ENCODE measurements around the gene ACTL7B.

Gene ACTL7B

GRCh38 chr9:108854641-108855528, 901 bp downstream of the ACTL7B start:
- H3K27ac ChIP-seq (ENCODE audit: extremely low read depth, low read depth, low read length) = no peak overlapping the region
- POLR2A ChIA-PET = no interaction called here
- no peaks in the 10 kb centered on the region for H3K36me3 ChIP-seq (ENCODE audit: control insufficient read depth in 2 of 2, insufficient read depth in 1 of 2, low read length in 2 of 2)
- no peak overlapping the region for H3K4me3 ChIP-seq (ENCODE audit: low read depth, low read length)
- CTCF ChIA-PET = no interaction called here
- no peaks in the 10 kb centered on the region for H3K9me3 ChIP-seq (ENCODE audit: control insufficient read depth, insufficient read depth, low read depth, low read length)
- H3K4me1 ChIP-seq (ENCODE audit: control insufficient read depth, insufficient read depth, low read length) = no peaks in the 10 kb centered on the region
- TF ChIP-seq ZNF214 (tag by site-specific recombination; IDR thresholded peaks at IDR 0.05; ENCODE audit: borderline replicate concordance) (no peak), ZBTB8A (tag by site-specific recombination; IDR thresholded peaks at IDR 0.05) (no peak), KLF10 (tag by site-specific recombination; IDR thresholded peaks at IDR 0.05) (no peak), ZNF324 (tag by site-specific recombination; IDR thresholded peaks at IDR 0.05) (no peak), GFI1B (tag by site-specific recombination; IDR thresholded peaks at IDR 0.05) (no peak)

- no peak overlapping the region for H3K27ac ChIP-seq (ENCODE audit: extremely low read depth, low read depth, low read length)
- no peaks in the 10 kb centered on the region for H3K36me3 ChIP-seq (ENCODE audit: control insufficient read depth in 2 of 2, insufficient read depth in 1 of 2, low read length in 2 of 2)
- H3K4me1 ChIP-seq (ENCODE audit: control insufficient read depth, insufficient read depth, low read length) = no peaks in the 10 kb centered on the region
- CTCF ChIA-PET = no interaction called here
- POLR2A ChIA-PET = no interaction called here
- no peaks in the 10 kb centered on the region for H3K9me3 ChIP-seq (ENCODE audit: control insufficient read depth, insufficient read depth, low read depth, low read length)
- H3K4me3 ChIP-seq (ENCODE audit: low read depth, low read length) = no peak overlapping the region
- TF ChIP-seq ZNF513 (tag by site-specific recombination; IDR thresholded peaks at IDR 0.05) (no peak), PRDM6 (tag by site-specific recombination; IDR thresholded peaks at IDR 0.05) (no peak), BCL11B (tag by site-specific recombination; IDR thresholded peaks at IDR 0.05; ENCODE audit: low read depth) (no peak), TSHZ1 (tag by site-specific recombination; IDR thresholded peaks at IDR 0.05; ENCODE audit: borderline replicate concordance) (no peak), ZNF580 (tag by site-specific recombination; IDR thresholded peaks at IDR 0.05) (no peak), OVOL3 (tag by site-specific recombination; IDR thresholded peaks at IDR 0.05) (no peak), HIC1 (tag by site-specific recombination; IDR thresholded peaks at IDR 0.05) (no peak), ZNF18 (tag by site-specific recombination; IDR thresholded peaks at IDR 0.05) (no peak), ZNF292 (tag by site-specific recombination; IDR thresholded peaks at IDR 0.05; ENCODE audit: borderline replicate concordance, low read depth) (no peak), ZBTB20 (tag by site-specific recombination; IDR thresholded peaks at IDR 0.05) (no peak), RBAK (tag by site-specific recombination; IDR thresholded peaks at IDR 0.05) (no peak), ZIC2 (tag by site-specific recombination; IDR thresholded peaks at IDR 0.05) (no peak), AEBP2 (tag by site-specific recombination; IDR thresholded peaks at IDR 0.05; ENCODE audit: borderline replicate concordance) (no peak), ZNF473 (tag by site-specific recombination; IDR thresholded peaks at IDR 0.05) (no peak), ZNF610 (tag by site-specific recombination; IDR thresholded peaks at IDR 0.05; ENCODE audit: borderline replicate concordance) (no peak), ZFP3 (tag by site-specific recombination; IDR thresholded peaks at IDR 0.05; ENCODE audit: low read depth) (no peak)
These were observed 1.7 kb downstream of the ACTL7B start for GRCh38 chr9:108854094-108854493.
